Measurements from ENCODE around the gene CASS4. TPM values are rescaled to one million over a fixed set of nuclear protein-coding genes. Genes with fewer than 3 reads are reported as not detected.

The CASS4 gene
- total RNA-seq, 1 donor from 2014 or later: 0.74 TPM

GRCh38 chr20:56453352-56453751 is 41.3 kb downstream of the CASS4 start:
- H3K4me3 ChIP-seq: no peak overlapping the region
- H3K36me3 ChIP-seq: no peaks in the 10 kb centered on the region
- H3K4me1 ChIP-seq: no peaks in the 10 kb centered on the region
- H3K27me3 ChIP-seq: no peaks in the 10 kb centered on the region
- no peaks in the 10 kb centered on the region for H3K9me3 ChIP-seq
- TF ChIP-seq POLR2AphosphoS5 (IDR thresholded peaks at IDR 0.05; ENCODE audit: insufficient read depth in 1 of 2, low read depth in 1 of 2) (no peak), CTCF (IDR thresholded peaks at IDR 0.05) (no peak), POLR2A (IDR thresholded peaks at IDR 0.05) (no peak)
- intact Hi-C loops (cut with DNase I): no loop called here
- no peak overlapping the region for H3K27ac ChIP-seq
- DNase-seq (ENCODE audit: extremely low spot score in 2 of 2): no peak

- no peaks in the 10 kb centered on the region for H3K36me3 ChIP-seq
- no peak overlapping the region for H3K27ac ChIP-seq
- TF ChIP-seq POLR2AphosphoS5 (IDR thresholded peaks at IDR 0.05; ENCODE audit: insufficient read depth in 1 of 2, low read depth in 1 of 2) (no peak), POLR2A (IDR thresholded peaks at IDR 0.05) (no peak), CTCF (IDR thresholded peaks at IDR 0.05) (no peak)
- H3K27me3 ChIP-seq: no peaks in the 10 kb centered on the region
- no peak overlapping the region for H3K4me3 ChIP-seq
- H3K4me1 ChIP-seq: no peaks in the 10 kb centered on the region
- intact Hi-C loops (cut with DNase I): no loop called here
- no peak for DNase-seq (ENCODE audit: extremely low spot score in 2 of 2)
- H3K9me3 ChIP-seq: no peaks in the 10 kb centered on the region
Observed at GRCh38 chr20:56454754-56455153, 42.7 kb downstream of the CASS4 start.

- intact Hi-C loops (cut with DNase I): no loop called here
- no peak overlapping the region for H3K27ac ChIP-seq
- DNase-seq (ENCODE audit: extremely low spot score in 2 of 2): no peak
- no peaks in the 10 kb centered on the region for H3K9me3 ChIP-seq
- no peak for TF ChIP-seq POLR2A (IDR thresholded peaks at IDR 0.05)
- no peak for TF ChIP-seq CTCF (IDR thresholded peaks at IDR 0.05)
- TF ChIP-seq POLR2AphosphoS5 (IDR thresholded peaks at IDR 0.05; ENCODE audit: insufficient read depth in 1 of 2, low read depth in 1 of 2): no peak
- no peaks in the 10 kb centered on the region for H3K36me3 ChIP-seq
- H3K4me3 ChIP-seq: no peak overlapping the region
- no peaks in the 10 kb centered on the region for H3K27me3 ChIP-seq
- no peaks in the 10 kb centered on the region for H3K4me1 ChIP-seq
Observed at GRCh38 chr20:56458206-56458821, 46.3 kb downstream of the CASS4 start.

- H3K27ac ChIP-seq: no peak overlapping the region
- H3K4me3 ChIP-seq: no peak overlapping the region
- DNase-seq (ENCODE audit: extremely low spot score in 2 of 2): no peak
- H3K9me3 ChIP-seq: no peaks in the 10 kb centered on the region
- H3K4me1 ChIP-seq: no peaks in the 10 kb centered on the region
- intact Hi-C loops (cut with DNase I): loop anchor here (10.0 kb wide), 1 partner anchor 66 kb away; the partner anchor contains the start of genes AURKA and CSTF1
- no peaks in the 10 kb centered on the region for H3K27me3 ChIP-seq
- H3K36me3 ChIP-seq: no peaks in the 10 kb centered on the region
- TF ChIP-seq CTCF (IDR thresholded peaks at IDR 0.05) (no peak), POLR2A (IDR thresholded peaks at IDR 0.05) (no peak), POLR2AphosphoS5 (IDR thresholded peaks at IDR 0.05; ENCODE audit: insufficient read depth in 1 of 2, low read depth in 1 of 2) (no peak)
Observed at GRCh38 chr20:56460459-56460858, 48.4 kb downstream of the CASS4 start.

GRCh38 chr20:56461576-56461975 is 49.5 kb downstream of the CASS4 start:
- intact Hi-C loops (cut with DNase I): loop anchor here (10.0 kb wide), 1 partner anchor 67 kb away; the partner anchor contains the start of genes AURKA and CSTF1
- DNase-seq (ENCODE audit: extremely low spot score in 2 of 2): no peak
- H3K36me3 ChIP-seq: no peaks in the 10 kb centered on the region
- TF ChIP-seq POLR2AphosphoS5 (IDR thresholded peaks at IDR 0.05; ENCODE audit: insufficient read depth in 1 of 2, low read depth in 1 of 2) (no peak), CTCF (IDR thresholded peaks at IDR 0.05) (no peak), POLR2A (IDR thresholded peaks at IDR 0.05) (no peak)
- H3K4me3 ChIP-seq: no peak overlapping the region
- no peak overlapping the region for H3K27ac ChIP-seq
- H3K4me1 ChIP-seq: no peaks in the 10 kb centered on the region
- H3K27me3 ChIP-seq: no peaks in the 10 kb centered on the region
- no peaks in the 10 kb centered on the region for H3K9me3 ChIP-seq
